Upper lobe of left lung (tissue), 6 donors: ENCODE results near the gene KRTAP12-4. TPM values are rescaled to one million over a fixed set of nuclear protein-coding genes. Genes with fewer than 3 reads are reported as not detected.
"Not testable (repeated sequence)": the region's sequence is repeated elsewhere in the genome, so short reads cannot be mapped to it uniquely, and the experiment has no call there.

Source experiments
- ATAC-seq, 2 donors: fragments of 200-7000 bp; cut with Tn5 transposase; one replicate each; pipeline ENCODE4 v1.9.1; 2022; ENCODE audit warnings: mild to moderate bottlenecking in 2 of 2, moderate library complexity in 2 of 2; ENCODE audit not compliant: low FRiP score in 2 of 2
- DNase-seq, 2 donors: peaks; one replicate each; pipeline ENCODE4 v3.0.0-alpha.2; 2019 to 2020
- H3K27ac ChIP-seq, 4 donors: fragments of 200-600 bp; sonication (generic); one replicate each; pipeline ENCODE4 v1.5.1; 2016 to 2019
- H3K27me3 ChIP-seq, 4 donors: fragments of 200-600 bp; sonication (generic); one replicate each; pipeline ENCODE4 v1.5.1; 2017 to 2019
- H3K36me3 ChIP-seq, 4 donors: fragments of 200-600 bp; sonication (generic); one replicate each; pipeline ENCODE4 v1.5.1; 2016 to 2019
- H3K4me1 ChIP-seq, 4 donors: fragments of 200-600 bp; sonication (generic); one replicate each; pipeline ENCODE4 v1.5.1; 2018 to 2019
- H3K4me3 ChIP-seq, 4 donors: fragments of 200-600 bp; sonication (generic); one replicate each; pipeline ENCODE4 v1.5.1; 2017 to 2019; ENCODE audit warnings: mild to moderate bottlenecking in 2 of 4, moderate library complexity in 1 of 4
- H3K9me3 ChIP-seq, 4 donors: fragments of 200-600 bp; sonication (generic); one replicate each; pipeline ENCODE4 v1.5.1; 2018 to 2019
- EP300 ChIP-seq, 4 donors: sonication (generic); formaldehyde crosslinking; IDR thresholded peaks; one replicate each; pipeline ENCODE4 v1.5.1; 2017; ENCODE audit warnings: antibody characterized with exemption in 4 of 4, control low read depth in 2 of 4
- POLR2A ChIP-seq, 4 donors: fragments of 450-650 bp; IDR thresholded peaks; one replicate each; pipeline ENCODE4 v1.5.1; 2016 to 2017; ENCODE audit warnings: antibody characterized with exemption in 4 of 4, mild to moderate bottlenecking in 2 of 4
- POLR2AphosphoS5 ChIP-seq, 2 donors: sonication (generic); formaldehyde crosslinking; IDR thresholded peaks; one replicate each; pipeline ENCODE4 v1.5.1; 2017; ENCODE audit warnings: antibody characterized with exemption in 2 of 2
- WGBS, 2 donors: methylation state at CpG; one replicate each; pipeline ENCODE4 v1.1.5; 2017 to 2018; 5-methylcytosine and 5-hydroxymethylcytosine counted together
- total RNA-seq, 6 donors: library from RNA; depleted of rRNA in 4 of 6; stranded (reverse); fragments of >200 nt in 4 of 6; gene quantifications; one replicate each; pipeline versions ENCODE4 v1.1.0 to v1.2.1, GENCODE V29; 2016 to 2021
- TF ChIP-seq, protein P1 (sequence below), 6 experiments: fragments of 450-650 bp in 4 of 6; fragments of 200-600 bp in 2 of 6; sonication (generic) in 2 of 6; IDR thresholded peaks; one replicate each; pipeline ENCODE4 v1.5.1; 2016 to 2019; ENCODE audit warnings: antibody characterized with exemption in 6 of 6
- donor health status: DM: no; HTN: no; CAD: no; lungs with moderate emphysema.
- donor health status: DM: no; HTN: yes; CAD: no; lungs with severe emphysema.

Gene KRTAP12-4
- total RNA-seq, 6 donors from 2014 or later: not detected

DNA sequence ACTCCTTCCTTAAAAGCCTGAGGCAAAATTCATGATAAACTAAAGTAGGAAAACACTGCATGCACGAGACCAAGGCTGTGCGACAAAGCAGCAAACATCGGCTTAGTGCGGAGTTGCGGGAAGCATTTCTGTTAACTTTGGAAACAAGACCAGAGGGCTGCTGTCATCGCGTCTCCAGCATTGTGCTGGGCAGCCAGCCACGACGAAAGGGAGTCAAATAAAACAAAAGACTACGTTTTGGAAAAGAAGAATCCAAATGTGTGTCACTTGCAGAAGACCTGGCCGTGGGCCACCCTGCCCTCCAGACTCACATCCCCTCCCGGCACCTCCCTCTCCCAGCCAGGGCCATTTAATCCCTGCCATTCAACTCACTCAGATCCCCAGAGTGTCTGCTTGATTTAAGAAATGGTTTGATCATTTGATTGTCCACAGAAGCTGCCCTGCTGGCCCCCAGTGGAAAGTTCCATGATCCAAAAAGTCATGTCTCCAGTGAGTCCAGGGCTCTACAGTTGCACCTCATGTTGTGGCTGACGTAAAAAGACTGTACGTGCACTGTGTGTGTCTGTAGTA lies 10.6 kb downstream of the KRTAP12-4 start:
- H3K27ac ChIP-seq: no peak overlapping the region
- TF ChIP-seq EP300 (IDR thresholded peaks at IDR 0.05) (no peak), POLR2A (IDR thresholded peaks at IDR 0.05) (no peak), POLR2AphosphoS5 (IDR thresholded peaks at IDR 0.05) (no peak)
- DNase-seq (no peak), ATAC-seq (no peak)
- H3K36me3 ChIP-seq: no peaks in the 10 kb centered on the region
- peaks cover 0 to 17% (median 3%) of the 10 kb centered on the region in 4 donors for H3K9me3 ChIP-seq
- no peaks in the 10 kb centered on the region for H3K27me3 ChIP-seq
- no peaks in the 10 kb centered on the region for H3K4me1 ChIP-seq
- H3K4me3 ChIP-seq: no peak overlapping the region
- 71 to 73% methylated on average over 14 of the region's 14 CpGs for WGBS, 2 donors

DNA sequence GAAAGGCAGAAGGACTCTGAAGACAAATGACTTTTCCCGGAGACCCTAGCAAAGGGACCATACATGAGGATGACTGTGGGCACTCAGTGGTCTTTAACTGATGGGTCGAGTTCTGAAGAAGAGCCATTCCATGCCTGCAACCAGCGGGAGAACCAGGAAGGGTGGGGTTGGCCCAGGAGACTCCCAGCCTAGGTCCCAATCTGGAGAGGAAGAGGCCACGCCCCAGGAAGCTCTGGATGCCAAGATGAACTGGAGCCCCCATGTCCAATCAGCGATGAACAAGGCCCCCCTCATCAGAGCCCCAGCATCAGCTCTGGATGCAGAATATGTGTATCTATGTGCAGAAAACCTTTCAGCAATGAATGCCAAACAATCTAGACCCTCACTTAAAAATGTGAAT lies 13.7 kb downstream of the KRTAP12-4 start:
- ATAC-seq: no peak
- Histone ChIP-seq H3K4me1 (no peaks in the 10 kb centered on the region), H3K27ac (no peak overlapping the region), H3K36me3 (no peaks in the 10 kb centered on the region), H3K27me3 (no peaks in the 10 kb centered on the region), H3K4me3 (no peak overlapping the region), H3K9me3 (peaks cover 0 to 17% (median 3%) of the 10 kb centered on the region in 4 donors)
- DNase-seq: no peak
- 81 to 87% methylated on average over 3 to 5 of the region's 5 CpGs for WGBS, 2 donors
- TF ChIP-seq POLR2AphosphoS5 (IDR thresholded peaks at IDR 0.05) (no peak), POLR2A (IDR thresholded peaks at IDR 0.05) (no peak), EP300 (IDR thresholded peaks at IDR 0.05) (no peak)
- TF ChIP-seq, protein P1, sequence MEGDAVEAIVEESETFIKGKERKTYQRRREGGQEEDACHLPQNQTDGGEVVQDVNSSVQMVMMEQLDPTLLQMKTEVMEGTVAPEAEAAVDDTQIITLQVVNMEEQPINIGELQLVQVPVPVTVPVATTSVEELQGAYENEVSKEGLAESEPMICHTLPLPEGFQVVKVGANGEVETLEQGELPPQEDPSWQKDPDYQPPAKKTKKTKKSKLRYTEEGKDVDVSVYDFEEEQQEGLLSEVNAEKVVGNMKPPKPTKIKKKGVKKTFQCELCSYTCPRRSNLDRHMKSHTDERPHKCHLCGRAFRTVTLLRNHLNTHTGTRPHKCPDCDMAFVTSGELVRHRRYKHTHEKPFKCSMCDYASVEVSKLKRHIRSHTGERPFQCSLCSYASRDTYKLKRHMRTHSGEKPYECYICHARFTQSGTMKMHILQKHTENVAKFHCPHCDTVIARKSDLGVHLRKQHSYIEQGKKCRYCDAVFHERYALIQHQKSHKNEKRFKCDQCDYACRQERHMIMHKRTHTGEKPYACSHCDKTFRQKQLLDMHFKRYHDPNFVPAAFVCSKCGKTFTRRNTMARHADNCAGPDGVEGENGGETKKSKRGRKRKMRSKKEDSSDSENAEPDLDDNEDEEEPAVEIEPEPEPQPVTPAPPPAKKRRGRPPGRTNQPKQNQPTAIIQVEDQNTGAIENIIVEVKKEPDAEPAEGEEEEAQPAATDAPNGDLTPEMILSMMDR (IDR thresholded peaks at IDR 0.05): no peak

DNA sequence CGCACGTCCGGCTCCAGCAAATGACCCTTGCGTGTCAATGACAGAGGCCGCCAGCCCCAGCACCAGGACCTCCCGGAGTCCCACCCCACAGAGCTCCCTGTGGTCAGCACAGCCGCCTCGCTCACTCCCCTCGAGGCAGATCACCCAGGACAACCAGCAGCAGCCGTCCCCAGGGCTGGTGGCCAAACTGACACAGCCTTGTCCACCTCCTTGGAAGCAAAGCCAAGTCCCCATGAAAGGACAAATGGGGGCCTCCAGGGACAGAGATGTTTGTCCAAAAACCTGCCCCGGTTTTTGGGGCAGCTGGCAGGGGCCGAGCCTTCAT lies 15.2 kb downstream of the KRTAP12-4 start:
- no peak overlapping the region for H3K27ac ChIP-seq
- peaks cover 0 to 6% (median 0%) of the 10 kb centered on the region in 4 donors for H3K9me3 ChIP-seq
- WGBS, 2 donors: 89 to 95% methylated on average over 4 to 12 of the region's 12 CpGs
- ATAC-seq: peak in 1 of 2 donors; percentile 8
- TF ChIP-seq EP300 (IDR thresholded peaks at IDR 0.05) (no peak), POLR2AphosphoS5 (IDR thresholded peaks at IDR 0.05) (no peak), POLR2A (IDR thresholded peaks at IDR 0.05) (no peak)
- TF ChIP-seq, protein P1 (IDR thresholded peaks at IDR 0.05): no peak
- no peaks in the 10 kb centered on the region for H3K27me3 ChIP-seq
- no peaks in the 10 kb centered on the region for H3K36me3 ChIP-seq
- H3K4me3 ChIP-seq: no peak overlapping the region
- no peaks in the 10 kb centered on the region for H3K4me1 ChIP-seq
- DNase-seq: peak in 1 of 2 donors; percentile 43

DNA sequence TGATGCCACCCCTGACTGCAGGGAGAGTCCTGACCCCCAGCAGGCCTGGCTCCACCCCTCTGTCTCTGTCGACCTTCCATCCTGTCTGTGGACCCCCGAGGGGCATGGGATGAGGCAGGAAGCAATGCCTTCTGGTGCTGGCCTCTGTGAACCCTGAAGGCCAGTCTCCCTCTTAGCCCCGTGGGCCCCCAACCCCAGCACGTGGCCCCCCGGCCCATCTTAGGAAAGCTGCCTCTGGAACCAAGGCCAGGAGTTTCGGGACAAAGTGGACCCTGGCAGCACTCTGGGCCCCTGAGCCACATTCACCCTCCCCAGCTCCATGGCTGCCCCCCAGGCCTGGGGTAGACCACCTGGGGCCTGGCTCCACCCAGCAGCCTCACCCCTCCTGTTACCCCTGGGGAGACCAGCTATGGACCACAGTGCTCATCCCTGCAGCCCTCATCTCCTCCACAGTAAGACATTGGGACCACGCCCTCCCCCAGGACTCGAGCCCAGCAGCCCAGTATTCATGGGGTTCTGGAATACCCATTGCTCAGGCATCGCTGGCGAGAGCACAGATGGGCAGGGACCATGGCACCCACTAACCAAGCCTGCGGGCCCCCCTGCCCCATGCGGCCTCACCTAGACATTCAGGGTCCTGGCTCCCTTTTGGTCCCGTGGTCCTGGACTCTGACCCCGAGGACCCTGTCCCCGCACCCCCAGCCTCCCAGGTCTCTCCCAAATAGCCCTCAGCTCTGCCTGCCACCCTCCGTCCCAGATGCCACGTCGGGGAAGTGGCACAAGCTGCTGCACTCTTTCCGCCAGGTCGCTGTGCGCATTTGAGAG lies 15.7 kb downstream of the KRTAP12-4 start:
- H3K36me3 ChIP-seq, H3K27ac ChIP-seq, H3K27me3 ChIP-seq, H3K4me3 ChIP-seq, H3K9me3 ChIP-seq, H3K4me1 ChIP-seq: not testable (repeated sequence)
- DNase-seq (peak in 1 of 2 donors; percentile 61), ATAC-seq (peak in 1 of 2 donors; percentile 6)
- 91 to 100% methylated on average over 2 to 14 of the region's 21 CpGs for WGBS, 2 donors

DNA sequence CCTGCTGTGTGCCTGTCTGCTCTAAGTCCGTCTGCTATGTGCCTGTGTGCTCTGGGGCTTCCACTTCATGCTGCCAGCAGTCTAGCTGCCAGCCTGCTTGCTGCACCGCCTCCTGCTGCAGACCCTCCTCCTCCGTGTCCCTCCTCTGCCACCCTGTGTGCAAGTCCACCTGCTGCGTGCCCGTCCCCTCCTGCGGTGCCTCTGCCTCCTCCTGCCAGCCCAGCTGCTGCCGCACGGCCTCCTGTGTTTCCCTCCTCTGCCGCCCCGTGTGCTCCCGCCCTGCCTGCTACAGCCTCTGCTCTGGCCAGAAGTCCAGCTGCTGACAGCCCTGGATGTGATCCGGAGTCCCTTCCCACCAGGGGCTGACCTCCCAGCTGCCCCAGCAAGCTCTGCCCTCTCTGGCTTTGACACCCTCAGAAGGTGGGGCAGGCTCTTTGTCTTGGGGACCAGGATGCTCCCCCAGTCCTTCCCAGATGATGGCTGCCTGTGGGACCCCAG lies 16.6 kb downstream of the KRTAP12-4 start:
- H3K27ac ChIP-seq, H3K36me3 ChIP-seq, H3K9me3 ChIP-seq, ATAC-seq, H3K4me3 ChIP-seq, H3K4me1 ChIP-seq, H3K27me3 ChIP-seq: not testable (repeated sequence)
- DNase-seq: peak in 1 of 2 donors; percentile 65
- WGBS, 2 donors: 80 to 82% methylated on average over 3 to 8 of the region's 12 CpGs

DNA sequence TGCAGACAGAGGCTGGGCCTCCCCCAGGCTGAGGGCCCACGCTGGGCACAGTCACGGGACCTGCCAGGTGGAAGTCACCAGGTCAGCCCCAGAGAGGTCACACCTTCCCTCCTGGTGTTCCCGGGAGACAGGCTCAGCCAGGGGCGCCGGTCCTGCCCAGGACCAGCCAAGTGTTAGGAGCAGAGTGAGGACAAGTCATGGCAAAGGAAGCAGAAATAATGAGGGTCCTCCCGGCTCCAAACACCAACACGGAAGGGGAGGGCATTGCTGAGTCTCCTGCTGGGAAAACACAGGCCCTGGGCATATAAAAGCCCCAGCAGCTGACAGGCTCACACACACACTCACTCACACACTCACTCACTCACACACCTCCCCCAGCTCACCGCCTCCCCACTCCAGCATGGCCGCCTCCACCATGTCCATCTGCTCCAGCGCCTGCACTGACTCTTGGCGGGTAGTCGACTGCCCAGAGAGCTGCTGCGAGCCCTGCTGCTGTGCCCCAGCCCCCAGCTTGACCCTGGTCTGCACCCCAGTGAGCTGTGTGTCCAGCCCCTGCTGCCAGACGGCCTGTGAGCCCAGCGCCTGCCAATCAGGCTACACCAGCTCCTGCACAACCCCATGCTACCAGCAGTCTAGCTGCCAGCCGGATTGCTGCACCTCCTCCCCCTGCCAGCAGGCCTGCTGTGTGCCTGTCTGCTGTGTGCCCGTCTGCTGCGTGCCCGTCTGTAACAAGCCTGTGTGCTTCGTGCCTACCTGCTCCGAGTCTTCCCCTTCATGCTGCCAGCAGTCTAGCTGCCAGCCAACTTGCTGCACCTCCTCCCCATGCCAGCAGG lies 17.2 kb downstream of the KRTAP12-4 start, which contains the start of gene KRTAP10-10:
TSS of gene KRTAP10-10 (plus strand) at position 339 of the 833 bp plus-strand sequence. CDS start at position 401, 62 bp downstream.
- Histone ChIP-seq H3K9me3 (peaks cover 0 to 4% (median 3%) of the 10 kb centered on the region in 4 donors), H3K36me3 (no peaks in the 10 kb centered on the region), H3K27me3 (no peaks in the 10 kb centered on the region), H3K4me1 (no peaks in the 10 kb centered on the region), H3K27ac (no peak within 1 kb of the TSS), H3K4me3 (no peak within 1 kb of the TSS)
- ATAC-seq (no peak), DNase-seq (peak in 1 of 2 donors; percentile 58)
- TF ChIP-seq POLR2AphosphoS5 (IDR thresholded peaks at IDR 0.05) (no peak), POLR2A (IDR thresholded peaks at IDR 0.05) (no peak), EP300 (IDR thresholded peaks at IDR 0.05) (no peak)
- TF ChIP-seq, protein P1 (IDR thresholded peaks at IDR 0.05): no peak
- 49 to 52% methylated on average over 12 of the region's 21 CpGs for WGBS, 2 donors
